GM12801 (cell line): ENCODE data around the gene C10orf90.

Source experiments
- CTCF ChIP-seq: IDR thresholded peaks from one replicate; pipeline ENCODE4 v1.5.1; 2011; ENCODE audit warnings: control low read depth; ENCODE audit not compliant: insufficient read length; ENCODE audit errors: extremely low read depth

C10orf90 gene

DNA sequence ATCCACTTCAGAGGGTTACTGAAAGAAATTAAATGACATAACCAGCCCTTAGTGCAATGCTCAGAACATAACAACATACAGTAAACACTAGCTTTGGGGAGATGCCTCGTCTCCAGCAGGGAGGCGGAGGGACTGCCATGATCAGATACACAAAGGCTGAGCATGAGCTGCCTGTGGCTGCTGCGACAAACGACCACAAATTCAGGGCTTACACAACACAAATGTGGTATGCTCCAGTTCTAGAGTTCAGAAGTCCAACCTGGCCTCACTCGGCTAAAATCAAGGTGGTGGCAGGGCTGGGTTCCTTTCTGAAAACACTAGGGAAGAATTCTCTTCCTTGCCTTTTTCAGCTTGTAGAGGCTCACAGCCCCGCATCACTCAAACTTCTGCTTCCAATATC lies 154.0 kb downstream of the C10orf90 start:
- TF ChIP-seq CTCF: no peak

DNA sequence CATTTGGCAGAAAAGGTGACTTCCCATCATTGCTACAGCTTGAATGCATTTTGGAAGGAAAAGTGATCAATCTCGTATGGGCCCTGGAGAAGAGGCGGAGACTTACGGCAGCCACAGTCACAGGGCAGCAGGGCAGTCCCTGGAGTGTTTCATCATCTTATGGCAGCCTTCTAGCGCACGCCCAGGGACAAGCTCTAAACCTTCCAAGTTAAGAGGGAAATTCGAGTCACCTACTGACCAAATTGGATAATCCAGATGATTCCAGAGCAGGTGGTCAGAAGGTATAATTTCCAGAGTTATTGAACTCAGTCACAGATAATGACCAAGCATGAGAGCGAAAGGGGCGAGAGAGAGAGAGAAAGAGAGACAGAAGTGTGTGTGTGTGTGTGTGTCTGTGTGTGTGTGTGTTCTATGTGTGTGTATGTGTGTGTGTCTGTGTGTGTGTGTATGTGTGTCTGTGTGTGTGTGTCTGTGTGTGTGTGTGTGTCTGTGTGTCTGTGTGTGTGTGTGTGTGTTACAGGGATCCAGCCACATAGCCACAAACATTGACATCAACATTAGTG lies 158.5 kb downstream of the C10orf90 start:
- TF ChIP-seq CTCF: no peak

GRCh38 chr10:126509182-126509581 lies 161.3 kb downstream of the C10orf90 start:
- TF ChIP-seq CTCF: no peak

- TF ChIP-seq CTCF: no peak
These were observed 161.9 kb downstream of the C10orf90 start for GRCh38 chr10:126508535-126509040.

DNA sequence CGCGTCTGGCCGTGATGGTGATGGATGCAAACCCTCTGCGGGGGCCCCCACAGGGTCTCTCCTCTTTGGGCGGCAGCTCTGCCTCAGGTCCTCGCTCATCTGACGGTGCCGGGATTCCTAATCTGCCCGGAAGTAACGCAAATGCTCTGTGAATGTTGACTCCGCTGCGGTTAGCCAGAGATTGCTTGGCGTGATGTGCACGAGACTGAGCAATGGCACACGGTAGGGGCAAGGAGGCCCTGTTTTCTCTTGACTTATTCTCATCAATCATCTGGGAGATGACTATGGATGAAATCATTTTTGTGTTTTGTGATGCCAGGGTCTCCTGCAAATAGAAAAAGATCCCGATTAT lies 165.8 kb downstream of the C10orf90 start:
- no peak for TF ChIP-seq CTCF

GRCh38 chr10:126504063-126504760 lies 166.3 kb downstream of the C10orf90 start:
- no peak for TF ChIP-seq CTCF

DNA sequence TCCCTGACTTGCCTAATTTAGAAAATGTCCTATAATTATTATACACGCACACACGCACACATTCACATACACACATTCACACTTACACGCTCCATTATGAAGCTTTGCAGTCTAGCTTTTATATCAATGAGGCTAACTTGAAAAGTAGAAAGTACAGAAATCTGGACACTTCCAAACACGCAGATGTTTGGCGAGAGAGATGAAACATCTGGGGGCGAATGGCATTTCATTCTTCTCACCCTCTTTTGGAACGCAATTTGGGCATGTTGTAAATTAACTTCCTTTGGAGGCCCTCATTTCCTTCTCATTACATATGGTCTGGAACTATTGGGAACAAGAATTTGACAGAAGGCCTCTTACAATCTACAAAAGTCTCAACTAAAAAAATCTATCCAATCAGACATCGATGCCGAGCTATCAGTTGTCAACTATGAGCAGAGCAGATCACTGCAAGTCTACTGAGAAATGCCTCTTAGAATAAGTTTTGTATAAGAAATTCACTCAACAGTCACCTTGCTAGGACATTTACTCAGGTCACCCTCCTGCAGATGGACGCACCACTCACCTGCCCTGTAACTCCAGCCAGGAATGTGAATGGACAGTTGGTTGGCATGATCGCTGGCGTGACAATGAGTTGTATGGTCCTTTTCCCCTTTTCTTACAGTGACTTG lies 167.0 kb downstream of the C10orf90 start:
- TF ChIP-seq CTCF: no peak
